Uterus (tissue), 2 donors: Measurements from ENCODE around the gene RORB.

Source experiments
- CTCF ChIP-seq, 4 experiments: fragments of 200-600 bp in 2 of 4; fragments of 450-650 bp in 2 of 4; sonication (generic) in 2 of 4; IDR thresholded peaks; one replicate each; pipeline ENCODE4 v1.5.1; 2016 to 2019; ENCODE audit warnings: antibody characterized with exemption in 4 of 4, mild to moderate bottlenecking in 2 of 4, moderate library complexity in 1 of 4
- POLR2A ChIP-seq, 2 donors: fragments of 450-650 bp; IDR thresholded peaks; one replicate each; pipeline ENCODE4 v1.6.1; 2016; ENCODE audit warnings: antibody characterized with exemption in 2 of 2, mild to moderate bottlenecking in 1 of 2, moderate library complexity in 1 of 2

GRCh38 chr9:74557571-74557970, 60.4 kb downstream of the RORB start:
- no peak for TF ChIP-seq CTCF (IDR thresholded peaks at IDR 0.05)
- no peak for TF ChIP-seq POLR2A (IDR thresholded peaks at IDR 0.05)
